IPS-18a (cell line): ENCODE results near the gene GPR139.

Experiments
- H3K27ac ChIP-seq: one replicate; pipeline ENCODE4 v1.5.1; 2013; ENCODE audit warnings: low read length
- H3K27me3 ChIP-seq: one replicate; pipeline ENCODE4 v1.6.1; 2013; ENCODE audit warnings: mild to moderate bottlenecking, low read length; ENCODE audit not compliant: control insufficient read depth, insufficient read depth
- H3K36me3 ChIP-seq: one replicate; pipeline ENCODE4 v1.6.1; 2013; ENCODE audit warnings: low read depth, low read length; ENCODE audit not compliant: control insufficient read depth
- H3K4me1 ChIP-seq: one replicate; pipeline ENCODE4 v1.6.1; 2013; ENCODE audit warnings: low read depth, low read length; ENCODE audit not compliant: control insufficient read depth
- H3K4me3 ChIP-seq: one replicate; pipeline ENCODE4 v1.5.1; 2013; ENCODE audit warnings: low read length
- H3K9ac ChIP-seq: one replicate; pipeline ENCODE4 v1.6.1; 2013; ENCODE audit warnings: mild to moderate bottlenecking, low read length, moderate library complexity
- H3K9me3 ChIP-seq: one replicate; pipeline ENCODE4 v1.6.1; 2013; ENCODE audit warnings: low read depth, low read length; ENCODE audit not compliant: control insufficient read depth

GPR139 gene

GRCh38 chr16:20016234-20016633 is 57.5 kb downstream of the GPR139 start:
- H3K27ac ChIP-seq = no peak overlapping the region
- H3K27me3 ChIP-seq = no peaks in the 10 kb centered on the region
- H3K9ac ChIP-seq = no peak overlapping the region

GRCh38 chr16:20004931-20005330 is 68.8 kb downstream of the GPR139 start:
- Histone ChIP-seq H3K27me3 (no peaks in the 10 kb centered on the region), H3K36me3 (no peaks in the 10 kb centered on the region), H3K9ac (no peak overlapping the region), H3K4me1 (no peaks in the 10 kb centered on the region), H3K27ac (no peak overlapping the region), H3K9me3 (no peaks in the 10 kb centered on the region), H3K4me3 (no peak overlapping the region)

More at GRCh38 chr16:20016234-20016633, 57.5 kb downstream of the GPR139 start:
- Histone ChIP-seq H3K9me3 (no peaks in the 10 kb centered on the region), H3K36me3 (no peaks in the 10 kb centered on the region), H3K4me1 (no peaks in the 10 kb centered on the region), H3K4me3 (no peak overlapping the region)

GRCh38 chr16:20002936-20003335 is 70.8 kb downstream of the GPR139 start:
- H3K27ac ChIP-seq = no peak overlapping the region
- H3K9ac ChIP-seq = no peak overlapping the region
- H3K36me3 ChIP-seq = no peaks in the 10 kb centered on the region
- H3K4me3 ChIP-seq = no peak overlapping the region
- H3K4me1 ChIP-seq = no peaks in the 10 kb centered on the region
- H3K9me3 ChIP-seq = no peaks in the 10 kb centered on the region
- no peaks in the 10 kb centered on the region for H3K27me3 ChIP-seq

GRCh38 chr16:20001856-20002707 is 71.6 kb downstream of the GPR139 start:
- H3K36me3 ChIP-seq = no peaks in the 10 kb centered on the region
- no peaks in the 10 kb centered on the region for H3K27me3 ChIP-seq
- no peak overlapping the region for H3K27ac ChIP-seq
- no peak overlapping the region for H3K9ac ChIP-seq
- no peaks in the 10 kb centered on the region for H3K4me1 ChIP-seq
- H3K4me3 ChIP-seq = no peak overlapping the region
- H3K9me3 ChIP-seq = no peaks in the 10 kb centered on the region

GRCh38 chr16:19997734-19998133 is 76.0 kb downstream of the GPR139 start:
- H3K9ac ChIP-seq = no peak overlapping the region
- H3K36me3 ChIP-seq = no peaks in the 10 kb centered on the region
- no peak overlapping the region for H3K27ac ChIP-seq
- H3K27me3 ChIP-seq = no peaks in the 10 kb centered on the region
- no peaks in the 10 kb centered on the region for H3K9me3 ChIP-seq
- no peaks in the 10 kb centered on the region for H3K4me1 ChIP-seq
- H3K4me3 ChIP-seq = no peak overlapping the region

GRCh38 chr16:19997264-19997663 is 76.4 kb downstream of the GPR139 start:
- no peaks in the 10 kb centered on the region for H3K4me1 ChIP-seq
- no peaks in the 10 kb centered on the region for H3K36me3 ChIP-seq
- H3K9me3 ChIP-seq = no peaks in the 10 kb centered on the region
- no peak overlapping the region for H3K4me3 ChIP-seq
- H3K9ac ChIP-seq = no peak overlapping the region
- no peaks in the 10 kb centered on the region for H3K27me3 ChIP-seq
- H3K27ac ChIP-seq = no peak overlapping the region

GRCh38 chr16:19994466-19995170 is 79.1 kb downstream of the GPR139 start:
- Histone ChIP-seq H3K27ac (no peak overlapping the region), H3K9ac (no peak overlapping the region), H3K9me3 (no peaks in the 10 kb centered on the region), H3K27me3 (no peaks in the 10 kb centered on the region), H3K4me1 (no peaks in the 10 kb centered on the region), H3K36me3 (no peaks in the 10 kb centered on the region), H3K4me3 (no peak overlapping the region)

GRCh38 chr16:19991614-19992013 is 82.1 kb downstream of the GPR139 start:
- Histone ChIP-seq H3K9ac (no peak overlapping the region), H3K9me3 (no peaks in the 10 kb centered on the region), H3K4me3 (no peak overlapping the region), H3K36me3 (no peaks in the 10 kb centered on the region), H3K27ac (no peak overlapping the region), H3K27me3 (no peaks in the 10 kb centered on the region), H3K4me1 (no peaks in the 10 kb centered on the region)

- no peak overlapping the region for H3K9ac ChIP-seq
- no peaks in the 10 kb centered on the region for H3K27me3 ChIP-seq
- H3K9me3 ChIP-seq = no peaks in the 10 kb centered on the region
- no peaks in the 10 kb centered on the region for H3K36me3 ChIP-seq
- no peak overlapping the region for H3K4me3 ChIP-seq
- H3K27ac ChIP-seq = no peak overlapping the region
- peaks cover 10% of the 10 kb centered on the region for H3K4me1 ChIP-seq
These were observed 89.6 kb downstream of the GPR139 start for GRCh38 chr16:19984135-19984534.
